Liver (tissue), 3 donors: Measurements from ENCODE around the gene DUS1L.

Source experiments
- GABPA ChIP-seq, 2 donors: IDR thresholded peaks in 1 of 2; conservative IDR thresholded peaks in 1 of 2; 2 replicates each; pipeline ENCODE4 v1.6.1; 2016; ENCODE audit warnings: antibody characterized with exemption in 2 of 2, mild to moderate bottlenecking in 1 of 2, moderate library complexity in 1 of 2
- JUND ChIP-seq, 2 donors: IDR thresholded peaks; 2 replicates each; pipeline ENCODE4 v1.6.1; 2016; ENCODE audit warnings: antibody characterized with exemption in 2 of 2
- SP1 ChIP-seq: IDR thresholded peaks from 2 replicates; pipeline ENCODE4 v1.6.1; 2018; ENCODE audit warnings: antibody characterized with exemption, mild to moderate bottlenecking
- TAF1 ChIP-seq: conservative IDR thresholded peaks from 2 replicates; pipeline ENCODE4 v1.6.1; 2016; ENCODE audit warnings: antibody characterized with exemption, mild to moderate bottlenecking
- YY1 ChIP-seq: IDR thresholded peaks from 2 replicates; pipeline ENCODE4 v1.6.1; 2016; ENCODE audit warnings: antibody characterized with exemption, mild to moderate bottlenecking
- TF ChIP-seq, protein P1 (sequence below): fragments of 150-350 bp; IDR thresholded peaks from 2 replicates; pipeline ENCODE4 v1.5.1; 2017; ENCODE audit warnings: improper control_type of control experiment, low read depth, low read length; ENCODE audit not compliant: missing input control
- TF ChIP-seq, protein P2 (sequence below): IDR thresholded peaks from 2 replicates; pipeline ENCODE4 v1.6.1; 2016; ENCODE audit warnings: antibody characterized with exemption
- TF ChIP-seq, protein P3 (sequence below): IDR thresholded peaks from 2 replicates; pipeline ENCODE4 v1.6.1; 2016; ENCODE audit warnings: antibody characterized with exemption, mild to moderate bottlenecking
- TF ChIP-seq, protein P4 (sequence below): IDR thresholded peaks from 2 replicates; pipeline ENCODE4 v1.6.1; 2016; ENCODE audit warnings: antibody characterized with exemption
- donor health status: healthy.
- donor health status: healthy.

DNA sequence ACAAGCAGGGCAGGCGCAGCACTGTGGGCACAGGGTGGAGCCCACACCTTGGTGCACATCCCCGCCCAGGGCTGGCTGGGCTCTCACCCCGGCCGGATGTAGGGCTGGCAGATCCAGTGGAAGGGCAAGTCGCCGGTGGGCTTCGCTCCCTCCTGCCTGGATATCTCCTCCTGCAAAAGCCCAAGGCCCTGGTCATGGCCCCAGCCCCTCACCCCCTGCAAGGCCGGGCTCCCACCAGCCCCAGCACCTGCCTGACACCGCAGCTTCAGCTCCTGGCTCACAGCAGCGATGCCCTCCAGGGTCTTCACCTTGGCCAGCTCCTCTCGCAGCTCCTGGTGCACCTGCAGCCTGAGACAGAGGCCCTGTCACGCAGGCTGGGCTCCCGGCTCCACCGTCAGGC is 5.0 kb downstream of the DUS1L start:
- TF ChIP-seq, protein P1, sequence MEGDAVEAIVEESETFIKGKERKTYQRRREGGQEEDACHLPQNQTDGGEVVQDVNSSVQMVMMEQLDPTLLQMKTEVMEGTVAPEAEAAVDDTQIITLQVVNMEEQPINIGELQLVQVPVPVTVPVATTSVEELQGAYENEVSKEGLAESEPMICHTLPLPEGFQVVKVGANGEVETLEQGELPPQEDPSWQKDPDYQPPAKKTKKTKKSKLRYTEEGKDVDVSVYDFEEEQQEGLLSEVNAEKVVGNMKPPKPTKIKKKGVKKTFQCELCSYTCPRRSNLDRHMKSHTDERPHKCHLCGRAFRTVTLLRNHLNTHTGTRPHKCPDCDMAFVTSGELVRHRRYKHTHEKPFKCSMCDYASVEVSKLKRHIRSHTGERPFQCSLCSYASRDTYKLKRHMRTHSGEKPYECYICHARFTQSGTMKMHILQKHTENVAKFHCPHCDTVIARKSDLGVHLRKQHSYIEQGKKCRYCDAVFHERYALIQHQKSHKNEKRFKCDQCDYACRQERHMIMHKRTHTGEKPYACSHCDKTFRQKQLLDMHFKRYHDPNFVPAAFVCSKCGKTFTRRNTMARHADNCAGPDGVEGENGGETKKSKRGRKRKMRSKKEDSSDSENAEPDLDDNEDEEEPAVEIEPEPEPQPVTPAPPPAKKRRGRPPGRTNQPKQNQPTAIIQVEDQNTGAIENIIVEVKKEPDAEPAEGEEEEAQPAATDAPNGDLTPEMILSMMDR, result no peak
- TF ChIP-seq, protein P2, sequence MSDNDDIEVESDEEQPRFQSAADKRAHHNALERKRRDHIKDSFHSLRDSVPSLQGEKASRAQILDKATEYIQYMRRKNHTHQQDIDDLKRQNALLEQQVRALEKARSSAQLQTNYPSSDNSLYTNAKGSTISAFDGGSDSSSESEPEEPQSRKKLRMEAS, result no peak
- TF ChIP-seq, protein P3, sequence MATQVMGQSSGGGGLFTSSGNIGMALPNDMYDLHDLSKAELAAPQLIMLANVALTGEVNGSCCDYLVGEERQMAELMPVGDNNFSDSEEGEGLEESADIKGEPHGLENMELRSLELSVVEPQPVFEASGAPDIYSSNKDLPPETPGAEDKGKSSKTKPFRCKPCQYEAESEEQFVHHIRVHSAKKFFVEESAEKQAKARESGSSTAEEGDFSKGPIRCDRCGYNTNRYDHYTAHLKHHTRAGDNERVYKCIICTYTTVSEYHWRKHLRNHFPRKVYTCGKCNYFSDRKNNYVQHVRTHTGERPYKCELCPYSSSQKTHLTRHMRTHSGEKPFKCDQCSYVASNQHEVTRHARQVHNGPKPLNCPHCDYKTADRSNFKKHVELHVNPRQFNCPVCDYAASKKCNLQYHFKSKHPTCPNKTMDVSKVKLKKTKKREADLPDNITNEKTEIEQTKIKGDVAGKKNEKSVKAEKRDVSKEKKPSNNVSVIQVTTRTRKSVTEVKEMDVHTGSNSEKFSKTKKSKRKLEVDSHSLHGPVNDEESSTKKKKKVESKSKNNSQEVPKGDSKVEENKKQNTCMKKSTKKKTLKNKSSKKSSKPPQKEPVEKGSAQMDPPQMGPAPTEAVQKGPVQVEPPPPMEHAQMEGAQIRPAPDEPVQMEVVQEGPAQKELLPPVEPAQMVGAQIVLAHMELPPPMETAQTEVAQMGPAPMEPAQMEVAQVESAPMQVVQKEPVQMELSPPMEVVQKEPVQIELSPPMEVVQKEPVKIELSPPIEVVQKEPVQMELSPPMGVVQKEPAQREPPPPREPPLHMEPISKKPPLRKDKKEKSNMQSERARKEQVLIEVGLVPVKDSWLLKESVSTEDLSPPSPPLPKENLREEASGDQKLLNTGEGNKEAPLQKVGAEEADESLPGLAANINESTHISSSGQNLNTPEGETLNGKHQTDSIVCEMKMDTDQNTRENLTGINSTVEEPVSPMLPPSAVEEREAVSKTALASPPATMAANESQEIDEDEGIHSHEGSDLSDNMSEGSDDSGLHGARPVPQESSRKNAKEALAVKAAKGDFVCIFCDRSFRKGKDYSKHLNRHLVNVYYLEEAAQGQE, result no peak
- no peak for TF ChIP-seq JUND (IDR thresholded peaks at IDR 0.05)
- no peak for TF ChIP-seq SP1
- TF ChIP-seq YY1, result no peak
- TF ChIP-seq, protein P4, sequence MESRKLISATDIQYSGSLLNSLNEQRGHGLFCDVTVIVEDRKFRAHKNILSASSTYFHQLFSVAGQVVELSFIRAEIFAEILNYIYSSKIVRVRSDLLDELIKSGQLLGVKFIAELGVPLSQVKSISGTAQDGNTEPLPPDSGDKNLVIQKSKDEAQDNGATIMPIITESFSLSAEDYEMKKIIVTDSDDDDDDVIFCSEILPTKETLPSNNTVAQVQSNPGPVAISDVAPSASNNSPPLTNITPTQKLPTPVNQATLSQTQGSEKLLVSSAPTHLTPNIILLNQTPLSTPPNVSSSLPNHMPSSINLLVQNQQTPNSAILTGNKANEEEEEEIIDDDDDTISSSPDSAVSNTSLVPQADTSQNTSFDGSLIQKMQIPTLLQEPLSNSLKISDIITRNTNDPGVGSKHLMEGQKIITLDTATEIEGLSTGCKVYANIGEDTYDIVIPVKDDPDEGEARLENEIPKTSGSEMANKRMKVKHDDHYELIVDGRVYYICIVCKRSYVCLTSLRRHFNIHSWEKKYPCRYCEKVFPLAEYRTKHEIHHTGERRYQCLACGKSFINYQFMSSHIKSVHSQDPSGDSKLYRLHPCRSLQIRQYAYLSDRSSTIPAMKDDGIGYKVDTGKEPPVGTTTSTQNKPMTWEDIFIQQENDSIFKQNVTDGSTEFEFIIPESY, result no peak
- TF ChIP-seq TAF1, result no peak
- no peak for TF ChIP-seq GABPA (IDR thresholded peaks at IDR 0.05 in 1 of 2, conservative IDR thresholded peaks at IDR 0.05 in 1 of 2)
